HG03175 (cell line): ENCODE results near the gene LRG1.

Experiments
- ATAC-seq: cut with Tn5 transposase; IDR thresholded peaks from one replicate; pipeline ENCODE4 v1.9.1; 2021; ENCODE audit warnings: mild to moderate bottlenecking, moderate library complexity; ENCODE audit not compliant: unreplicated experiment

The LRG1 gene

GRCh38 chr19:4539693-4540581, at the start of gene LRG1:
LRG1 (minus strand) TSS chr19:4540036; CDS start chr19:4540013, 23 bp downstream.
- ATAC-seq: no peak

GRCh38 chr19:4588291-4588761, 48.5 kb upstream of the LRG1 start:
- no peak for ATAC-seq

GRCh38 chr19:4587527-4587926, 47.7 kb upstream of the LRG1 start:
- ATAC-seq: no peak

- no peak for ATAC-seq
These were observed 46.9 kb upstream of the LRG1 start for GRCh38 chr19:4586691-4587090.

GRCh38 chr19:4586245-4586644, 46.4 kb upstream of the LRG1 start:
- no peak for ATAC-seq

GRCh38 chr19:4585556-4585955, 45.7 kb upstream of the LRG1 start:
- no peak for ATAC-seq

GRCh38 chr19:4584670-4585460, 45.0 kb upstream of the LRG1 start:
- no peak for ATAC-seq

- no peak for ATAC-seq
These were observed 44.3 kb upstream of the LRG1 start for GRCh38 chr19:4583961-4584669.

- ATAC-seq: no peak
These were observed 43.4 kb upstream of the LRG1 start for GRCh38 chr19:4582980-4583842.

GRCh38 chr19:4581666-4582553, 42.1 kb upstream of the LRG1 start:
- no peak for ATAC-seq

GRCh38 chr19:4580961-4581665, 41.3 kb upstream of the LRG1 start:
- no peak for ATAC-seq

- ATAC-seq: no peak
These were observed 40.4 kb upstream of the LRG1 start for GRCh38 chr19:4580021-4580901.

- no peak for ATAC-seq
These were observed 39.6 kb upstream of the LRG1 start for GRCh38 chr19:4579389-4579788.

- no peak for ATAC-seq
These were observed 38.9 kb upstream of the LRG1 start for GRCh38 chr19:4578552-4579248.

GRCh38 chr19:4577020-4577782, 37.4 kb upstream of the LRG1 start:
- no peak for ATAC-seq
